Retina (tissue), 1 donor: Measurements from ENCODE around the gene GLI3.
A peak's percentile ranks its signal among the peaks of the same experiment; 100 is the strongest.

Experiments
- DNase-seq: peaks from one replicate; pipeline ENCODE4 v3.0.0-alpha.2; 2016

GLI3 gene

GRCh38 chr7:41992881-41993867 is 243.8 kb downstream of the GLI3 start:
- DNase-seq: no peak

- DNase-seq: no peak
These were observed 252.1 kb downstream of the GLI3 start for GRCh38 chr7:41984888-41985287.

GRCh38 chr7:41981046-41982040 is 255.7 kb downstream of the GLI3 start:
- DNase-seq: no peak

- peak; percentile 53 for DNase-seq
These were observed 257.1 kb downstream of the GLI3 start for GRCh38 chr7:41979834-41980307.

GRCh38 chr7:41978858-41979257 is 258.2 kb downstream of the GLI3 start:
- no peak for DNase-seq

- DNase-seq: no peak
These were observed 259.3 kb downstream of the GLI3 start for GRCh38 chr7:41977661-41978060.

GRCh38 chr7:41977151-41977651 is 259.8 kb downstream of the GLI3 start:
- DNase-seq: peak; percentile 61

- DNase-seq: no peak
These were observed 260.6 kb downstream of the GLI3 start for GRCh38 chr7:41976411-41976810.

- no peak for DNase-seq
These were observed 261.2 kb downstream of the GLI3 start for GRCh38 chr7:41975849-41976248.

- DNase-seq: no peak
These were observed 262.0 kb downstream of the GLI3 start for GRCh38 chr7:41974870-41975557.

GRCh38 chr7:41973202-41973730 is 263.7 kb downstream of the GLI3 start:
- no peak for DNase-seq

GRCh38 chr7:41972776-41973175 is 264.2 kb downstream of the GLI3 start:
- DNase-seq: no peak

GRCh38 chr7:41972270-41972669 is 264.7 kb downstream of the GLI3 start:
- DNase-seq: no peak

- DNase-seq: no peak
These were observed 265.3 kb downstream of the GLI3 start for GRCh38 chr7:41971640-41972187.

GRCh38 chr7:41970941-41971340 is 266.1 kb downstream of the GLI3 start:
- no peak for DNase-seq

- DNase-seq: no peak
These were observed 267.4 kb downstream of the GLI3 start for GRCh38 chr7:41969561-41970105.

- no peak for DNase-seq
These were observed 269.9 kb downstream of the GLI3 start for GRCh38 chr7:41967156-41967555.

- DNase-seq: no peak
These were observed 271.0 kb downstream of the GLI3 start for GRCh38 chr7:41965951-41966505.

GRCh38 chr7:41964849-41965745 is 271.9 kb downstream of the GLI3 start:
- DNase-seq: no peak

GRCh38 chr7:41964183-41964753 is 272.7 kb downstream of the GLI3 start:
- no peak for DNase-seq
